ENCODE measurements around the gene CASQ2.

GRCh38 chr1:115797486-115797885 lies 29.0 kb upstream of the CASQ2 start:
- TF ChIP-seq CTCF (IDR thresholded peaks at IDR 0.05; ENCODE audit: extremely low read depth in 1 of 2, insufficient read depth in 1 of 2, low read depth in 1 of 2, low read length in 2 of 2), result no peak
- no peak for TF ChIP-seq EZH2 (IDR thresholded peaks at IDR 0.05; ENCODE audit: borderline replicate concordance, low read depth, low read length, severe bottlenecking)
- no peak for TF ChIP-seq MYC (IDR thresholded peaks at IDR 0.05; ENCODE audit: low read depth, low read length)

All from endothelial cell of umbilical vein (primary cell).